Aortic smooth muscle cell (primary cell): Measurements from ENCODE around the gene AASS. TPM values are rescaled to one million over a fixed set of nuclear protein-coding genes. Genes with fewer than 3 reads are reported as not detected.

ENCODE experiments used
- total RNA-seq: library from RNA; depleted of rRNA; stranded (reverse); fragments of >200 nt; gene quantifications from 2 replicates; pipeline ENCODE4 v1.2.3, GENCODE V29; 2014

The AASS gene
- total RNA-seq: 32.0 and 41.3 TPM in 2 replicates

DNA sequence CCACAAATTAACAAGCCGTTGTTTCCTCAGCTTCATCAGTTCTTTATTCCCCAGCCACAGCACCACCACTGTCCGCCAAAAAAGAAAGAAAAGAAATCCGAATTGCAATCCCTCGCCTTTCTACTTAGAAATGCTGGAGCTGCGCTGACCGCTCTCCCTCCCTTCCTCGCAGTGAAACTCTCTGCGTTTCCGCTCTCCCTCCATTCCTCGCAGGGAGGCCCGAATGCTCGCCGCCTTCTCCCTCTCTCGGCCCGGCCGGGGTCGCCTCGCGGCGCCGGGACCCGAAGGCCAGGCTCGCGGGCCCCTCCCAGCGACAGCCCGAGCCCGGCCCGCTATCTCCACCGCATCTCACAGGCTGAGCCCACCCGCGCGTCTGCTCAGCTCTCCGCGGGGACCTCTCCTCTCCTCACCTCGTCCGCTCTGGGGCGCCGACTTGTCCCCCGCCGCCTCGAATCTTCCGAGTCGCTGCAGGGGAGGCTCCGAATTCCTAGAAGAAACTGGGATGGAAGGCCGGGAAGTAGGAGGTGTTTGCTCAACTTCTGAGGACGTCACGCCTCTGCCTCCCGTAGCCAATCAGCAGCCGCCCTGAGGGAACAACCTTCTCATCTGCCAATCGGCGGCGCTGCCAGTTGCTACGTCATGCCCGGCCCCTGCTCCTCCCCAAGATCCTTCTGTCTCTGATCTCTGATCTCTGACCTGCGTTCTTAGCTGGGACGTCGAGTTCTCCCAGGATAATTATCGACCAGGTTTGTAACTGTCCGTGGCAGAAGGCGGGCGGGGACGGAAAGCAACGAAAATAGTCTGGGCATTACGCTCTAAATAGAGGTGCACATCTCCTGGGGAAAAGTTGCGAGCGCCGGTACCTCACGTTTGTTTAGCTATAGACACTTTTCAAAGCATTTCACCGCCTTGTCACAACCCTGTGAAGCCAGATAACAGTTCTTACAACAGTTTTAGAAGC lies at the start of gene AASS:
AASS (minus strand) TSS at position 499 of the 961 bp plus-strand sequence. CDS start 10,523 bp downstream, outside the sequence.

Other genes with a start within 250 kb of the AASS start
- gene FEZF1, start 160.5 kb upstream of the AASS start, total RNA-seq: not detected in 2 replicates